HG03280 (cell line): ENCODE measurements around the gene NKX2-3.

Source experiments
- ATAC-seq: cut with Tn5 transposase; IDR thresholded peaks from one replicate; pipeline ENCODE4 v1.9.1; 2021; ENCODE audit warnings: mild to moderate bottlenecking, moderate library complexity; ENCODE audit not compliant: unreplicated experiment

NKX2-3 gene

DNA sequence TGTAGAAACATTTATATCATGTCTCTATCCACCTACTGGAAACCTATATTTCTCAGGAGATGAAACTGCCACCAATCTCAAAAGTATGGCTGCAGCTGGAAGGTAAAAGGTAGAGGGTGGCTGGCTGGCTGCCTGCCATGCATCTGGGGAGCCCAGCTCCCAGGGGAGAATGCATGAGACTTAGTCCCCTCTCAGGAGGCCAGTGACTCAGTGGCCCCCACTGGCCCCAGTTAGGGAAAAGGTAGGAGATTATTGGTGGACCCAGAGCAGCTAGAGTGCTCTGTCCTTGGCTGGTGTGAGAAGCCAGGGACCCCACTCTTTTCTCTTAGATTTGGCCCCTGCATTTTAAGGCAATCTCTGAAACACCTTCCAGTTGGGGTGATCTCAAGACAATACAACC, 6.8 kb upstream of the NKX2-3 start:
- ATAC-seq: no peak

DNA sequence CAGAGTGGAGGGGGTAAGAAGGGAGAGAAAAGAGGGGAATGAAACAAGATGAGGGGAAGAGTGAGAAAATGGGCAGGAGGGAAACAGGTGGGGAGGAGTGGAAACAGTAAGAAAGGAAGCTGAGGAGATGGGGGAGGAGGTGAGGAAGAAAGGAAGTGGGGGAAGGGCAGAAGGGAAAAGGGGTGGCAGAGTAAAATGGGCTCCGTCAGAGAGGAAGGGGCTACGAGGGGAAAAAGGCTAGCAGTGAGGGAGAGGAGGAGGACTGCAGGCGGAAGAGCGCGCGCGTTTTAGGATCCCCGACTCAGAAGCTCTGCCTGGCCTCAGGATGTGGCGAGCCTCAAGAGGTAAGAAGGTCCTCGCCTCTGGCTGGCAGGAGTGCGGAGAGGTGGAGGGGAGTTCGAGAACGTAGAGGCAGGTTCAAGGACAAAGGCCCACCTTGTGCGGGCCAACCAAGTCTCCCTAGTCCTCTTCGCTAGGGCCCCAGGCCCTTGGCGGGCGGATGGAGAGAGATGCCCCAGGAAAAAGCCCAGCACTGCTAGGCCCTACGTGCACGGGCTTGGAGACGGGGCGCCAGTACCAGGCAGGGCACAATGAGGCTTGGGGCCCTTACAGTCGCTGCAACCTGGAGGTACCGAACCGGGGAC, 5.8 kb upstream of the NKX2-3 start:
- no peak for ATAC-seq

DNA sequence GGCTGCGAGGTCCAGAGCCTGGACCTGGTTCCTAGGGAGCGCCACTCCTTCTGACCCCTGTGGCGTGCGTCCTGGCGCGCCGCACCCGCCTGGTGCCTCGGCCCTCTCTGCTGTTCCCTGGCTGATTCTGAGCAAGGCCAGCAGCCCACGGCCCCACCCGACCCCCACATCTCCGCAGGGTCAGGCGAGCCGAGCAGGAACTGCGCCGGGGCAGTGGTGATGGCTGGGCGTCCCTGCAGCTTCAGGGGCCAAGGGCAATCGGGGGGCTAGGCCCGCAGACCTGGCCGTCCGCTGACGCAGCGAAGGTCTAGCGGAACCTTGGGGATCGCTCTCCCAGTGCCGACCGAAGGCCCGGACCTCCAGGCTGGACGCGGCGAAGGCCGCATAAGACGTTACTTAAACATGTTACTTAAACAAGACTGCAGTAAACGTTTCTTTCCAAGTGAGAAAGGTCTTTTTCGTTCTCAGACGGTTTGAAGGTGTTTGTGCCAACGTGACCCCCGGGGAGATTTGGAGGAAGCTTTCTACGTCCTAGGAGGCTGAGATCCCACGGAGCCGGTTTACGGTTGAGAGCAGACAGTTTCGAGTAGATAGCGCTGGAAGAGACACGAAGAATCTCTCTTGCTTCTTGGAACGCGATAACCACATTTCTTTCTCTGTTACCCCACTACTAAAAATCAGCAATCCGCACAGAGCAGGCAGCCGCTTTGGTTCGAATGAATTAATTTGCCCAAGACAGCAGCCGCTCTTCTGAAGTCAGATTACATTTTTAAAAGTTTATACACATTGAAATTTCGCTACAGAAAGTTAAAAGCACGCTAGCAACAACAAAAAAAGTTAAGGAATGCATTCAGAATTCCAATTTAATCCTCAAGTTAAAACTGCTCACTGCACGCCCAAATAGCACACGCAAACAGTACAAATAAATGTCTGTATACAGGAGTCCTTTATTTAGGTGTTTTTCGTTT, 4.9 kb upstream of the NKX2-3 start:
- ATAC-seq: no peak

DNA sequence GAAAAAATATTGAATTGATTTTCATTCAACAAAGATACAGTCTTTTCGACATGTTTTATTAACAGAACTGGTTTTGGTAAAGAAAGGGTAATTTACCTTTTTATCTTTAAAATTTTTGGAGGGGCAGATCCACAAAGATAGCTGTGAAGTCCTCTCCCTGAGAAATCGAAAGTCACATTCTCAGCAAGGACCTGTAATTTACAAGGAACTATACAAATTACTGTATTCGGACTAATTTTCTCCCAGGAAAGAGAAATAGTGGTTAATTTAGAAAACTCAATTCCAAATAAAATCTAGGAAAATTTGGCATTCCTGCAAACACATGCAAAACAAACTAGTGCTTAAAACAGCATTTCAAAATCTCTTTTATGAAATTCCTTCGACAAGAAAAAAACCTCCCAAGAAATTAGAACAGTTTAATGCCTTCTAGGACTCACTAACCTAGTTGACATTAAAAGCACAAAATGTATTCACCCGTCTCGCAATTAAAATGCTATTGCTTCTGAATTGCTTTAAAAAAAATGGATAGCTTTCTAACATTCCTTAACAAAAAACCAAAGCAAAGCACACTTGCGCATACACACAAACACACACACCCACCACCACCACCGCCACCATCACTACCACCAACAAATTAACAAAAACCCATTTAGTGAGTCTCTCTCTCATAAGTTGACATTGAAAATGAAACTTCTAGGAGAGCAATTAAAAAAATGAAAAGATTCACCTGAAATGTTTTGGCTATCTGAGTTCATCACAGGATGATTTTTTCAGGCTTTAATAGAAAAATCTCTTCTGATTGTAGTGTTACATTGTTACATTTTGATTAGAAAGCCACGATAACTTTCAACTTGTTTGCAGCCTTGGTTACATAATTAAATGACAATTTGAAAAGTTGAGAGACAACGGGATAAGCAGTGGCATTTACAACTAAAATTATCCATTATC, 4.0 kb upstream of the NKX2-3 start:
- no peak for ATAC-seq

DNA sequence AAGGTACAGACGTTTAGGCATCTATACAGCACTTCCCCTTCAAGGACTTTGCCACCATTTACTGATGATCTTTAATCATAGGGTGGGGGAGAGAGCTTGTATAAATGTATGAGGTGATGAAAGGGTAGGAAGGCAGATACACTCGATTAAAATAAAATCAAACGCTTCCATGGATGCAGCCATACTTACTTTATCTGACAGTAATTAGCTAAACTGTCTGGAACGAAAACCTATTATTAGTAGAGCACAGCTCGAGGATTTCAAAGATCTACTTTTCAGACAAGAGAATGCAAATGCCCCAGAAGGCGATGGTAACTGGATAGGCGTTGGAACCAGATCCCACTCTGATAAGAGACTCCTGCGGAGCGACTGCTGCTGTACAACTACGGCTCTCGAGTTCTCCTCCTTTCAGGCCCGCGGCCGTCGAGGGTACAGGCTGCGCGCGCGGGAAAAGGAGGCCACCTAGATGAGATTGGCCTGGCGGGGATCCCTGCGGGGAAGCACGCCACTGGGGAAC, 3.1 kb upstream of the NKX2-3 start:
- ATAC-seq: no peak

- ATAC-seq: no peak
These were observed 2.4 kb upstream of the NKX2-3 start for GRCh38 chr10:99530108-99531025.

DNA sequence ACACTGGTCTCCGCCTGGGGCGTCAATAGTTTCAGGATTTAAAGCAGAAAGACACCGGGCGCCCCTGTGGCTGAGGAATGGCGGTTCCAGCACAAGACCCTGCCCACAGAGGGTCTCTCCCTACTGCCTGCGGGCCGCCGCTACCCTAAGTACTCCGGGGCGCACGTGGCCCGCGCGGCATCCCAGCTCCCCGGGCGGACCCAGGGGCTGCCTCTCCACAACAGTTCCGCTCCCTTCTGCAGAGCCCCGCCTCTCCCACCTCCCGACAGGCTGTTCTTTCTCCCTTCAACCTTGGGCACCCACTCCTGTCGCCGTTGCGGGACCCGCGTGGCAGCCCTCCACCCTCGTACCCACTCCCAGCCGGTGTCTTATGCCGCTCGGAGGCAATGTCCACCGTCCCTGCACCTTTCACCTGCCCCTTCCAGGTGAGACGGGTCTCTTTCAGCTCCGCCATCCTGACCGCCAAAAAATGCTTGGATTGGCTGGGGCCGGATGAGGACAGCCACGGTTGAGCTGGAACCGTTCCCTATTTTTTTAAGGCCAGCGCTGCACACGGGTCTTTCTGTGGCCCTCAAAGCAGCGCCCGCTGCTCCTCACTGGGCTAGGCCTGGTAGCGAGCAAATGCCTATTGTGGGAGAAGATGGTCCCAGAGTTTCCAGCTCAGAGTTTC, 1.6 kb upstream of the NKX2-3 start:
- ATAC-seq: no peak

GRCh38 chr10:99531696-99532593, 797 bp upstream of the NKX2-3 start:
- ATAC-seq: no peak

DNA sequence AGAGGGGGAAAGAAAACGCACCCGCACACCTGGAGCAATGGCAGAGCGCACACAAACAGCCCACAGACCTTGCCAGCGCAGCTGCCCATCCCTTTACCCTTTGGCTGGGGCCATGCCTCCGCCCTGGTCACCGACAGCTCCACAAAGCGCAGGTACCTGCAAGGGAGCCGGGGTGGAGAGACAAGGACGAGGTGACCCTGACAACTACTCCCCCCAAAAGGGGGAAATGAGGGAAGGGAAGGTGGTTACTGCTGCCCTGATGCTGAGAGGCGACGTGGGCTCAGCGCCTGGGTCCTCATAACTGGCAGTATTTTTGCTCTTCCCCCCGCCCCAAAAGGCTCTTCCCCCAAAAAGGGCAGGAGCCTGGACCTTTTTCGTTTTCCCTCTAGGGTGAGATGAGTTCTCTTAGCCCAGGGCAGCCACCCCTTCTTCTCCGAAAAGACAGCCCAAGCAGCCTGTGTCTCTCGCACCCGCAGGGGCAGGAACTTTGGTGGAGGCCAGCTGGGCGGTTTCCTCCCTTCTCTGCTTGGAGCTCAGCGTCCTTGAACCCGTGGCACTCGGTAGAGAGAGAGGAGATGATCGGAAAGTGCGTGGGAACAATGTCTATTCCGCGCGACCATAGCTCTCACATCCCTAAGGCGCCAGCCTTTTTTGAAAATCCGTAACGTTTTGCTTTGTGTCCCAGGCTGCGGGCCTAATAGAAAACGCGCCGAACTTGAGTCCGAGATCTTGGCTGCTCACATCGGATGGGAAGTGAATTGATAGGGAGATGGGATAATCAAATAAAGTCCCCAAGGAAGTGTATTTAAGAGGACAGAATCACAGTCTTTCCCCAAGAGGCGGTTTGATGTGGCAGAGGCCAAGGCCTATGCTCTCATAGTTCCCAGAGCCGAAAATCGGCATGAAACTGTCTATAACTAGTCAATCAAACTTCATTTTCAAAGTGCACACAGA, 1.0 kb downstream of the NKX2-3 start:
- no peak for ATAC-seq

DNA sequence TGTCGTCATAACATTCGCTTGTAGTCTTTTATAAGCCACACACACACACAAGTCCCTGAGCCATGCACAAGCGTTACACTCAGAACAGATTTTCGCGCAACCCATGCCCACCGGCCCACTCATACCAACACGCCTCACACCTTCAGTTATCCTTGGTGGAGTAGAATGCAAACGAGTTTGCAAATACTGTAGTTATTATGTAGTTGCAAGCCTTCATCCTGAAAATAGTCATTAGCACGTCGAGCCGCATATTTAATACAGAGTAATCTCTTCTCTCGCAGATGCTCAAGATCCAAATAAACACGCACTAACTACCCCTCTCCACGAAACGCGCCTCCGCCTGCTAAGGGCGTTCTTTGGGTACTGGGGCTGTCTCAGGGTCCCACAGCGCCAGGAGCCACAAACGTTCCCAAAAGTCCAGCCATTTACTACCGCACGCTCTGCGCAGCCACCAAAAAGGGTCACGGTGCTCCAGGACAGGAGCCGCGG, 1.8 kb downstream of the NKX2-3 start:
- no peak for ATAC-seq

GRCh38 chr10:99534939-99535763, 2.4 kb downstream of the NKX2-3 start:
- ATAC-seq: no peak

DNA sequence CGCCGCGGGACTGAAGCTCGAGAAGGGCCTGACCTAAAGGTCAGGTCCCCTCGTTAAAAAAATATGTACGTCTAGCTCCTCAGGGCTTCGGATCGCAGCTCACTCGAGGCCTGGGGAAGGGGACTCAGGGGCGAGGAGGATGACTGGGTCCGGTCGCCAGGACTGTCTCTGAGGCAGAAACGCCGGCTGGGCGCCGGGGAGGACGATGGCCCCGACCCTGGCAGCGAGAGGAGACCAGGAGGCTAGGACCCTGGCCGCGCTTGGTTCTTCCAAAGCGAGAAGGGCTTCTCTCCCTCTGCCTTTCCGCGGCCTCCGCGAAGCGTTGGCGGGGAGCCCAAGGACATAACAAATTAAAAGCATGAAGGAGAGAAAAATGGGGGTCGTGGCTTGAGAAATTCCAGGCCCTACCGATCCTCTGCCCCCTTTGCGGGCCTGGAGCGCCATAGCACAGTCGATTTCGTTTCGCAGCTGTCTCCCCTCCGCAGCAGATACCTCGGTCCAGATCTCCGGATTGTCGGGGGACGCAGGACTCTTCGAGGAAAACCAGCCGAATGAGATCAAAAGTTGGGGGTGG, 3.1 kb downstream of the NKX2-3 start:
- no peak for ATAC-seq

DNA sequence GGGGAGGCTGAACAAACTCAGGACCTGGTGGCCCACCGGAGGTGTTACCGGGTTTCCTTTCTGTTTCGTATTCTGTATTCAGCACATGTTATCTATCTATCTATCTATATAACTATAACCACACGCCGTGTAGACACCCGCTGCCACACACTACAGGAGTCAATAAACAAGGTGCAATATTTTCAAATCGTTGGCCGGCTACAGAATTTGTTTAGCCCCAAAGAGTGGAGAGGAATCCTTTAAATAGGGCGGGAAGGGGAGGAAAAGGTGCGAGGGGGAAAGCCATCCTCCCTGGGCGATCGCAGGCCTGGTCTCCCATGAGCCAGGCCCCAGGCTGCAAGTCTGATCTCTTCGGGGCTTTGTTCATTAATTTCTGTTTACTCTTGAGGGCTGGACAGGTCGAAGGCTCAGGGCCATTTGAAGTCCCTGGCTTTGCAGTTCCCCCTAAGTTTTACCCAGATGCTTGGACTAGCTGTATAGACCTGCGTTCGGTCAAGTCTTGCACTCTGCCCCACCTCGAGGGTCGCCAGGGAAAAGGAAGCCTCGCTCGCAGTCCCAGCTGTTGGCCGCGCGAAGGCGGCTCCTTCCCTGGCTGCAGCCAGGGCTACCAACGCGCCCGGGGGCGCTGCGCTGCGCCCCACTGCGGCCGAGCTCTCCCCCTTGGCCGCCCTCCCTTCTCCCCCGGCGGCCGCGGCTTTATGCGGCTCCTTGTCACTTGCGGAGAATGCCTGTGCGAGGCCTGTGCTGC, 3.8 kb downstream of the NKX2-3 start:
- ATAC-seq: no peak

DNA sequence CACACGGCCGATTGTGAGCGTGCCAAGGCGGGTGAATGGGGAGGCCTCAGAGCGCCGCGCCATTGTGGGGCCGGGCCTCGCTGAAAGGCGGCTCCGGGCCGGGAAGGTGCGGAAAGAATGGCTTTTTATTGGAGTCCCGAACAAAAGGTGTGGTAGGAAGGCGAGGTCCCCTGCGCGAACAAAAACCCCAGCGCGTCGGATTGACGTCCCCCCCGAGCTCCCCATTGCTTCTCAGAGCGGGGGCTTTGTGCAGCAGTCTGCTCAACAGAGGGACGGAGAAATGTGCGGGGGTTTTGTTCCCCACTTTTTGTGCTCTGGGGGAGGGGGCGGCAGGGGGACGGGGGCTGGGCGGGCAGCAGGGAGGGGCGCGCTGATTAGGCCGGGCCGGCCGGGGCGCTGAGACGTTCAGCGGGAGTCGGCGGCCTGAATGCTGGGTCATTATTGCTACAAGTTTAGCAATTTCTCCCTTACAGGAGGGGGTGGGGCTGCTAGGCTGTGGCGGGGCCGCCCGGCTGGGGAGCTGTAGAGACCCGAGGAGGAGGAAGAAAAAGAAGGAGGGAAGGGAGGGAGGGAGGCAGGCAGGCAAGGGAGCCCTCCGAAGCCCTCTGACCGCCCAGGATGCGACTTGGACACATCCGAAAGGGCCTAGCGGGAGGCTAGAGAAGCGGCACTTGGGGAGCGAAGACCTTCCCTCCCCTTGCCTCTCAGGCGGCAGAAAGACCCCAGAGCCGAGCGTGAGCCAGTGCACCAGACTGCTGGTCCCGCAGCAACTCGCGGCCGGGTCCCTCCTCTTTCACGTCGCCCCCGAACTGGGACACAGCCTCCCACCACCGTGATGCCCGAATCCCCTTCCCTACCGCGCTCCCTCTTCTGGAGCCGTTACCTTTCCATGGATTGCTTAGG, 4.6 kb downstream of the NKX2-3 start:
- no peak for ATAC-seq
